KMS-11 (cell line): ENCODE measurements around the gene STIM1.
"Not testable (repeated sequence)": the region's sequence is repeated elsewhere in the genome, so short reads cannot be mapped to it uniquely, and the experiment has no call there.

Experiments
- H2AFZ ChIP-seq: fragments of 200-600 bp; sonication (generic); 2 replicates; pipeline ENCODE4 v1.6.1; 2016; ENCODE audit warnings: antibody characterized with exemption, mixed run types, low read depth
- H3K27ac ChIP-seq: fragments of 200-600 bp; sonication (generic); 2 replicates; pipeline ENCODE4 v1.6.1; 2016; ENCODE audit warnings: mild to moderate bottlenecking, mixed run types
- H3K27me3 ChIP-seq: fragments of 200-600 bp; sonication (generic); 2 replicates; pipeline ENCODE4 v1.6.1; 2017; ENCODE audit warnings: mild to moderate bottlenecking, low read depth, mixed run types, moderate library complexity; ENCODE audit not compliant: insufficient read depth
- H3K36me3 ChIP-seq: fragments of 200-600 bp; sonication (generic); 2 replicates; pipeline ENCODE4 v1.6.1; 2017; ENCODE audit warnings: mild to moderate bottlenecking, mixed run types; ENCODE audit not compliant: insufficient read depth
- H3K4me1 ChIP-seq: fragments of 200-600 bp; sonication (generic); 2 replicates; pipeline ENCODE4 v1.6.1; 2016; ENCODE audit warnings: mild to moderate bottlenecking, low read depth, mixed run types; ENCODE audit not compliant: poor library complexity, severe bottlenecking
- H3K4me2 ChIP-seq: fragments of 200-600 bp; sonication (generic); 2 replicates; pipeline ENCODE4 v1.7.0; 2016; ENCODE audit warnings: mild to moderate bottlenecking, mixed run types
- H3K4me3 ChIP-seq: fragments of 200-600 bp; sonication (generic); IDR thresholded peaks from 2 replicates; pipeline ENCODE4 v1.6.1; 2017; ENCODE audit warnings: low read depth, low read length, mixed read lengths; ENCODE audit not compliant: insufficient read depth
- H3K79me2 ChIP-seq: fragments of 200-600 bp; sonication (generic); 2 replicates; pipeline ENCODE4 v1.6.1; 2016; ENCODE audit warnings: low read depth, mixed run types; ENCODE audit not compliant: insufficient read depth
- H3K9ac ChIP-seq: fragments of 200-600 bp; sonication (generic); 2 replicates; pipeline ENCODE4 v1.6.1; 2016; ENCODE audit warnings: mild to moderate bottlenecking, mixed run types
- H4K20me1 ChIP-seq: fragments of 200-600 bp; sonication (generic); 2 replicates; pipeline ENCODE4 v1.6.1; 2016; ENCODE audit warnings: mild to moderate bottlenecking, mixed run types; ENCODE audit not compliant: insufficient read depth
- CTCF ChIP-seq: fragments of 200-600 bp; sonication (generic); conservative IDR thresholded peaks from 2 replicates; pipeline ENCODE4 v1.6.1; 2017; ENCODE audit warnings: low read depth, mild to moderate bottlenecking, antibody characterized with exemption, low read length, moderate library complexity, mixed read lengths

STIM1 gene

GRCh38 chr11:4006946-4007680, 151.6 kb downstream of the STIM1 start:
- no peaks in the 10 kb centered on the region for H3K79me2 ChIP-seq
- no peaks in the 10 kb centered on the region for H3K36me3 ChIP-seq
- no peak overlapping the region for H3K9ac ChIP-seq
- H3K4me3 ChIP-seq, result no peak overlapping the region
- no peak for TF ChIP-seq CTCF
- H4K20me1 ChIP-seq, result no peaks in the 10 kb centered on the region
- no peak overlapping the region for H3K4me2 ChIP-seq
- no peaks in the 10 kb centered on the region for H3K4me1 ChIP-seq
- H2AFZ ChIP-seq, result no peak overlapping the region
- H3K27ac ChIP-seq, result no peak overlapping the region
- H3K27me3 ChIP-seq, result no peaks in the 10 kb centered on the region

- TF ChIP-seq CTCF, result no peak
- Histone ChIP-seq H3K27me3 (no peaks in the 10 kb centered on the region), H3K36me3 (no peaks in the 10 kb centered on the region)
Measured at GRCh38 chr11:4008116-4008515, 152.7 kb downstream of the STIM1 start.

GRCh38 chr11:4016602-4017001, 161.1 kb downstream of the STIM1 start:
- not testable (repeated sequence) for H3K4me1 ChIP-seq, H3K36me3 ChIP-seq, H3K27me3 ChIP-seq, H3K4me3 ChIP-seq, H4K20me1 ChIP-seq, H2AFZ ChIP-seq, H3K4me2 ChIP-seq, H3K9ac ChIP-seq, H3K79me2 ChIP-seq, H3K27ac ChIP-seq

More at GRCh38 chr11:4008116-4008515, 152.7 kb downstream of the STIM1 start:
- no peaks in the 10 kb centered on the region for H3K4me1 ChIP-seq
- no peak overlapping the region for H3K4me2 ChIP-seq
- no peak overlapping the region for H3K4me3 ChIP-seq
- H3K9ac ChIP-seq, result no peak overlapping the region
- no peak overlapping the region for H3K27ac ChIP-seq
- no peaks in the 10 kb centered on the region for H3K79me2 ChIP-seq
- H4K20me1 ChIP-seq, result no peaks in the 10 kb centered on the region
- H2AFZ ChIP-seq, result no peak overlapping the region

- no peak overlapping the region for H3K27ac ChIP-seq
- H2AFZ ChIP-seq, result no peak overlapping the region
- H4K20me1 ChIP-seq, result no peaks in the 10 kb centered on the region
- no peak overlapping the region for H3K4me2 ChIP-seq
- no peaks in the 10 kb centered on the region for H3K4me1 ChIP-seq
- H3K4me3 ChIP-seq, result no peak overlapping the region
- H3K79me2 ChIP-seq, result no peaks in the 10 kb centered on the region
- no peak overlapping the region for H3K9ac ChIP-seq
- no peaks in the 10 kb centered on the region for H3K27me3 ChIP-seq
- no peaks in the 10 kb centered on the region for H3K36me3 ChIP-seq
- no peak for TF ChIP-seq CTCF
Measured at GRCh38 chr11:4017129-4017528, 161.7 kb downstream of the STIM1 start.

GRCh38 chr11:4018641-4019040, 163.2 kb downstream of the STIM1 start:
- Histone ChIP-seq H3K4me3 (no peak overlapping the region), H3K27ac (no peak overlapping the region), H3K36me3 (no peaks in the 10 kb centered on the region), H3K4me1 (no peaks in the 10 kb centered on the region), H2AFZ (no peak overlapping the region), H3K79me2 (no peaks in the 10 kb centered on the region), H3K27me3 (no peaks in the 10 kb centered on the region), H4K20me1 (no peaks in the 10 kb centered on the region), H3K9ac (no peak overlapping the region), H3K4me2 (no peak overlapping the region)
- TF ChIP-seq CTCF, result no peak
